GM21515 (cell line): ENCODE data around the gene ASB2.

Source experiments
- ATAC-seq: cut with Tn5 transposase; IDR thresholded peaks from one replicate; pipeline ENCODE4 v1.9.1; 2021; ENCODE audit not compliant: unreplicated experiment

ASB2 gene

GRCh38 chr14:93980456-93981201 is 4.3 kb upstream of the ASB2 start:
- ATAC-seq: no peak

GRCh38 chr14:93978735-93979134 is 2.4 kb upstream of the ASB2 start:
- ATAC-seq: no peak

GRCh38 chr14:93977790-93978581 is 1.6 kb upstream of the ASB2 start:
- ATAC-seq: peak; percentile 36

- ATAC-seq: no peak
These were observed 801 bp upstream of the ASB2 start for GRCh38 chr14:93977171-93977570.

- peak; percentile 65 for ATAC-seq
These were observed 436 bp downstream of the ASB2 start for GRCh38 chr14:93975791-93976476.

- ATAC-seq: no peak
These were observed 1.5 kb downstream of the ASB2 start for GRCh38 chr14:93974833-93975232.

GRCh38 chr14:93974299-93974698 is 2.1 kb downstream of the ASB2 start:
- ATAC-seq: no peak

- no peak for ATAC-seq
These were observed 2.8 kb downstream of the ASB2 start for GRCh38 chr14:93973607-93974006.

GRCh38 chr14:93972618-93973205 is 3.7 kb downstream of the ASB2 start:
- no peak for ATAC-seq

GRCh38 chr14:93971635-93972027 is 4.7 kb downstream of the ASB2 start:
- ATAC-seq: no peak

- ATAC-seq: peak; percentile 41
These were observed 5.3 kb downstream of the ASB2 start for GRCh38 chr14:93970965-93971634.

GRCh38 chr14:93970585-93970964 is 5.8 kb downstream of the ASB2 start:
- no peak for ATAC-seq

GRCh38 chr14:93969082-93969828 is 7.1 kb downstream of the ASB2 start:
- ATAC-seq: no peak

GRCh38 chr14:93967637-93968250 is 8.6 kb downstream of the ASB2 start:
- peak; percentile 40 for ATAC-seq

GRCh38 chr14:93965946-93966474 is 10.4 kb downstream of the ASB2 start:
- no peak for ATAC-seq

- no peak for ATAC-seq
These were observed 11.0 kb downstream of the ASB2 start for GRCh38 chr14:93965287-93965821.

GRCh38 chr14:93964820-93965286 is 11.5 kb downstream of the ASB2 start:
- no peak for ATAC-seq

- no peak for ATAC-seq
These were observed 12.1 kb downstream of the ASB2 start for GRCh38 chr14:93964281-93964680.

GRCh38 chr14:93963692-93964091 is 12.7 kb downstream of the ASB2 start:
- ATAC-seq: no peak
